ENCODE measurements around the gene PLCB4.

Gene PLCB4

GRCh38 chr20:9413001-9413400, 344.1 kb downstream of the PLCB4 start:
- DNase-seq = no peak

GRCh38 chr20:9415426-9415825, 346.5 kb downstream of the PLCB4 start:
- no peak for DNase-seq

DNA sequence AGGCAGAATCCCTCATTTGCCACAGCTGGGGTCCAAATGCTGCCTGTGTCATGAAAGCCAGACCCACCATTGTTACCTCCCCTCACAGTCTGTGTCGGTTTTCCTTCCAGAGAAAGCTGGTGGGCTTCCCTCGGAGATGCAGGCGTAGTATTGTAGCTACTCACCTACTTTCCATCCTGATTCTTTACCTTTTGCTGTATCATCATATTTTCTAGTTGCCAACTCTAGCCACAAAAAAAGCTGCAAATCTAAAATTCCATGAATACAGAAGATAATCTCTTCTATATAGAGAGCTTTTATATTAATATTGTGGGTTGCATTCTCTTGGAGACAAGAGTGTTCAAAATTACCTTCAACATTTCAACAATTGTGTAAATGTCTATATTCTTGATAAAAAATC, 347.5 kb downstream of the PLCB4 start:
- no peak for DNase-seq

GRCh38 chr20:9417665-9418064, 348.8 kb downstream of the PLCB4 start:
- no peak for DNase-seq

DNA sequence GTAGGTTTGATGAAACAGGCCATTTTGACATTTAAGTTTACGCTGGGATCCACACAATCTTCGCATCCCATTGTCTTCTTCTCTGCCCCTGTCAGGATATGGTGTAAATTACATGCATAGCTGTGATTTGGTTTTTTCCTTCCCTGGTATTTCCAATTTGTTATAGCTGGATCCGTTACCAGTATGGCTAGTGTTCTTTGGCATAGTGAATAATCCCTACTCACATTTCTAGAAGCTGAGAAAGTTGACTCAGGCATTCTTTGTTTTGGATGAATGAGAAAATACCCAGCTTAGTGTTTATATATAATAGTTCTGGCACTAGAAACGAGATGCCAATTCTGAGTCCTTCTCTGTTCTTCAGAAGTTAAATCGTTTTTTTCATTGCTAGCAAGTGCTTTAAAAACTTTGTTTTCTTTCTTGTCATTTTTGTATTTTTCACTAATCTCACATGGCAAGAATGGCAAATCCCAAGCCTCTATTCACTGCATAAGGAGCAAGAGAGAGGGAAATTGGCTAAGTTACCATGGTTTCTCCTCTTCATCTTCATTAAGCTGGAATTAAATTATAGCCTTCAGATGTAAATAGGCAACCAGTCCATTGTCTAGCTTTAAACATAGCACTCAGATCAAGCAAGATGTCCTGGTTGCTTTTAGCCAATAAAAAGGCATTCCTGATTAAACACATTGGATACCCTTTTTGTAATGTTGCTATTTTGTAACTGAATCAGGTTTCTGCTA, 353.6 kb downstream of the PLCB4 start:
- DNase-seq = no peak

GRCh38 chr20:9424551-9424950, 355.7 kb downstream of the PLCB4 start:
- no peak for DNase-seq

GRCh38 chr20:9427430-9428291, 358.8 kb downstream of the PLCB4 start:
- no peak for DNase-seq

GRCh38 chr20:9428292-9428607, 359.4 kb downstream of the PLCB4 start:
- no peak for DNase-seq

DNA sequence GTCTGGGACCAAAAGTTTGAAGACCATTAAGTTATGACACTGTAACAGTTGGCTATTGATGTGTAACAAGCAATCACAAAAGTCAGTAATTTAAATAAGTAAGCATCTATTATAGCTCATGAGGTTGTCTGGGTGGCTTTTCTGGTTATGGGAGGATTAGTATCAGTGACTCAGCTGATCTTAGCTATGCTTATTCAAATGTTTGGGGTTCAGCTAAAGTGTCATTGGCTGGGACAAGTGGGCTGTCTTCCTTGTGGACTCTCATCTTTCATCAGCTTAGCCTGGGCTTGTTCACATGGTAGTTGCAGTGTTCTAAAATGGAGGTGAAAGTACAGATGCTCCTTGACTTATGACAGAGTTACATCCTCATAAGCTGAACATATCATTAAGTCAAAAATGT, 370.9 kb downstream of the PLCB4 start:
- no peak for DNase-seq

GRCh38 chr20:9440892-9441291, 372.0 kb downstream of the PLCB4 start:
- DNase-seq = no peak

- DNase-seq = no peak
These were observed 373.1 kb downstream of the PLCB4 start for GRCh38 chr20:9441948-9442347.

GRCh38 chr20:9442858-9443257, 374.0 kb downstream of the PLCB4 start:
- no peak for DNase-seq

DNA sequence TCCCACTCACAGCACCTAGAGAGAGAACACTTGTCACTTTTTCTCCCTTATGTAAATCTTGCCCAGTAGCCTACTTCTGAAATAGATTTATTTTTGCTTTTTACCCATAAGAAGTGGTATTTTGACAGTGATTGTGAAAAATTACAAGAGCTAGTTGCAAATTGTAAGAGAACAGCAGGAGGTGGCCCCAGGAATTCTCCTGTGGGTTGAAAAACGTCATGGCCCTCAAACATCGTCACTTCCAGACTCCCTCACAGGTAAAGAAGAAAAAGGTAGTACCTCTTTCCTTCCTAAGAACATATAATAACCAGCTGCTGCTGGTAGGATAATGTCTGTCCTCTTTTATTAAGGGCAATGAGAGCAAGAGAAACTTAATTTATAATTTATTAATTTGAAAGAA, 376.0 kb downstream of the PLCB4 start:
- no peak for DNase-seq

GRCh38 chr20:9447182-9447581, 378.3 kb downstream of the PLCB4 start:
- no peak for DNase-seq

GRCh38 chr20:9453201-9453600, 384.3 kb downstream of the PLCB4 start:
- no peak for DNase-seq

DNA sequence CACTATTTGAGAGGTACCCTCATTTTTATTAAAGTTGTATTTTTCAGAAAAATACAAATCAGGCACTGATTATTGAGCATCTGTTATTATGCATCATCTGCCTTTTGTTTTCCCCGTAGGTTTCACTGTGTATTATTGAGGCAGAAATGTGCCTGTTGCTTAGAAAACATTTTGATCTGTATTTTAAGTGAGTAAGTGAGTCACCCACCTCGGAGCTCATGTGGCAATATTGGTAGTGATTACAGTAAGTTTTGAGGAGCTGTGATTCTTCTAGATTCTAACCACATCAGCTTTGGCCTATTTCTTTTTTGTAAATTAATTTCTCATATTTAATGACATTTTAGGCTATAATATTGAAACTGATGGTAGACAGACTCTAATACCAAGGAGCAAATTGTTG, 385.9 kb downstream of the PLCB4 start:
- DNase-seq = no peak

- no peak for DNase-seq
These were observed 388.2 kb downstream of the PLCB4 start for GRCh38 chr20:9457136-9457535.

DNA sequence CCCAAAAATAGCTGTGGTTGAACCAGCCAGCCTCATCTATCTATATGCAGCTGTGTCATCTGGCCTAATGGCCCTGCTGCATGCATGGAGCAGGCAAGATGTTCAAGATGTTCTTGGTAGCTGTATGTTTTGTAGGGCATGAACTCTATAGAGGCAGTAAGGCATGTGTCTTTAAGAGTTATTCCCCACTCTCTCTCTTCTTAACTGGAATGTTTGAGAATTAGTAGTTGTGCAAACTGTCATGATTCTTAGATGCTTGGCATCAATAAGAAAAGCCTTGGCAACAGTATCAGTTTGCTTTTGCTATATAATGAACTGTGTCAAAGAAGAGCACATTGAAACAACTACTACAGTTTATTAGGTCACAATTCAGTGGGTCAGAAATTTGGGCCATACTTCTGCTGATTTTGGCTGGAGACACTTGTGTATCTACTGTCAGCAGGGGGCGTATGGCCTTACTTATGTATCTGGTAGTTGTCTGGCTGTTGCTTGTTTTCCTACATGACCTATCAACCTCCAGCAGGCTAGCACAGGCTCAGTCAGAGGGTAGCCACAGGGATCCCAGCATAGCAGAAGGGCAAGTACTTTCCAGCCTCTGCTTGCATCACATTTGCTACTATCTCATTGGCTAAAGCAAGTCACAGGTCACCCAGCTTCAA, 389.4 kb downstream of the PLCB4 start:
- no peak for DNase-seq

GRCh38 chr20:9460518-9460917, 391.6 kb downstream of the PLCB4 start:
- no peak for DNase-seq

GRCh38 chr20:9467995-9468394, 399.1 kb downstream of the PLCB4 start:
- DNase-seq = no peak

GRCh38 chr20:9474835-9475415, 406.0 kb downstream of the PLCB4 start:
- no peak for DNase-seq

GRCh38 chr20:9475456-9475855, 406.6 kb downstream of the PLCB4 start:
- DNase-seq = no peak

- no peak for DNase-seq
These were observed 407.3 kb downstream of the PLCB4 start for GRCh38 chr20:9476174-9476573.

DNA sequence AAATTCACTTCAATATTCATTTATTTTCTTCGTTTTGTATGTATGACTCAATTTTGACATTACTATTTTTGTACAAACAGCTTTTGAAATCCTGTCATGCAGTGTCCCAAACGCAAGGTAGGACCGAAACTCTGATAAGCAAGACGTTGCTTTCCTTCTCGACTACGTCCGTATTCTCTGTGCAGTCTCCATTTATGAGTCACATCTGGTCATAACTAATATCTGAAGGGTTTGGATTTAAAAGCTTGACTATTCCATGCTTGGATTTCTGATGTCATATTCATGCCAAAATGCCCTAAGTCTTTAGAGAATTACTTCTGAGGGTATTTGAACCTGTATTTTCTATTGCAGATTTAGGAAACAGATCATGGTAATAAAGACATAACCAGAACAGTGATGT, 407.8 kb downstream of the PLCB4 start:
- DNase-seq = no peak
